ENCODE results near the gene BNIP3. TPM values are rescaled to one million over a fixed set of nuclear protein-coding genes. Genes with fewer than 3 reads are reported as not detected.

The BNIP3 gene
- total and polyA plus RNA-seq, 2 of the 13 experiments (the other 11 are each of a cell fraction or from before 2014, with no cell fraction given), result 73.7 to 223 TPM

DNA sequence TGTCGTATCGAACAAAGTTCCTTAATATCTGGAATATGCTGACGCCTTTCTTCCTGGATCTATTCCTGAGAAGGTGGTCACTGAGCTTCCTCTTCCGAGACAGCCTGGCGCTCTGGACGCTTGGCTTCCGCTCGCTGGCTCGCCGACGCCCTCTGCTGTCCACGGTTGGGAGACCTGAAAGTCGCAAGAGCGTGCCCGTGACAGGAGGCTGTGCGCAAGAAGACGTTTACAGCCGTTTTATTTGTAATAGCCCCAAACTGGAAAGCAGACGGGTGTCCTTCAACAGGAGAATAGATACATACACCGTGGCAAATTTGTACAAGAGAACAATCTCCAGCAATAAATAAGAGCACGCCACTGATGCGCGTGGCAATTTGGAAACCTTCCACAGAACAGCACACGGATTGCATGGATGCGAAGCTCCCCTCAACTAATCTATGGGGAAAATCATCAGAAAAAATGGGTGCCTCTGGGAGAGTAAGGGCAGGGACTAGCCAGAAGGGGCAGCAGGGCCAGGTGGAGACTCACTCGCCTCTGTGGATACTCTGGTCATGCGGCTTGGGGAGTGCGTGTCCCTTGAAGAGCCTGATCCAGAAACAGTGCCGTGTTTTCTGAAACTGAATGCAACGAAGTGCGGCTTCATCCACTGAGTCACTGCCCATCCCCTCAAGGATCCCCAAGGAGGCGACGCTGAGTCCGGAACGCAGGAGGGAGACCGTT, 41.5 kb upstream of the BNIP3 start (continued):
- TF ChIP-seq, protein P1, sequence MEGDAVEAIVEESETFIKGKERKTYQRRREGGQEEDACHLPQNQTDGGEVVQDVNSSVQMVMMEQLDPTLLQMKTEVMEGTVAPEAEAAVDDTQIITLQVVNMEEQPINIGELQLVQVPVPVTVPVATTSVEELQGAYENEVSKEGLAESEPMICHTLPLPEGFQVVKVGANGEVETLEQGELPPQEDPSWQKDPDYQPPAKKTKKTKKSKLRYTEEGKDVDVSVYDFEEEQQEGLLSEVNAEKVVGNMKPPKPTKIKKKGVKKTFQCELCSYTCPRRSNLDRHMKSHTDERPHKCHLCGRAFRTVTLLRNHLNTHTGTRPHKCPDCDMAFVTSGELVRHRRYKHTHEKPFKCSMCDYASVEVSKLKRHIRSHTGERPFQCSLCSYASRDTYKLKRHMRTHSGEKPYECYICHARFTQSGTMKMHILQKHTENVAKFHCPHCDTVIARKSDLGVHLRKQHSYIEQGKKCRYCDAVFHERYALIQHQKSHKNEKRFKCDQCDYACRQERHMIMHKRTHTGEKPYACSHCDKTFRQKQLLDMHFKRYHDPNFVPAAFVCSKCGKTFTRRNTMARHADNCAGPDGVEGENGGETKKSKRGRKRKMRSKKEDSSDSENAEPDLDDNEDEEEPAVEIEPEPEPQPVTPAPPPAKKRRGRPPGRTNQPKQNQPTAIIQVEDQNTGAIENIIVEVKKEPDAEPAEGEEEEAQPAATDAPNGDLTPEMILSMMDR (CRISPR knock-in tag; IDR thresholded peaks at IDR 0.05), result peak; percentile 98
- TF ChIP-seq, protein P2, sequence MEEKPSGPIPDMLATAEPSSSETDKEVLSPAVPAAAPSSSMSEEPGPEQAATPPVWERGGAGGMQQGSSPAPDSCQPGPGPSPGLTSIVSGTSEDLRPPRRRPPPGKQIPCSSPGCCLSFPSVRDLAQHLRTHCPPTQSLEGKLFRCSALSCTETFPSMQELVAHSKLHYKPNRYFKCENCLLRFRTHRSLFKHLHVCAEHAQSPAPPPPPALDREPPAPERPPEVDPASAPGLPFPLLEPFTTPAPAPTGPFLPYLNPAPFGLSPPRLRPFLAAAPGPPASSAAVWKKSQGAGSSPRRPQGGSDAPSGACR (CRISPR knock-in tag; IDR thresholded peaks at IDR 0.05), result no peak
- no peak for TF ChIP-seq ZNF891 (CRISPR knock-in tag; IDR thresholded peaks at IDR 0.05)
- TF ChIP-seq, protein P3, sequence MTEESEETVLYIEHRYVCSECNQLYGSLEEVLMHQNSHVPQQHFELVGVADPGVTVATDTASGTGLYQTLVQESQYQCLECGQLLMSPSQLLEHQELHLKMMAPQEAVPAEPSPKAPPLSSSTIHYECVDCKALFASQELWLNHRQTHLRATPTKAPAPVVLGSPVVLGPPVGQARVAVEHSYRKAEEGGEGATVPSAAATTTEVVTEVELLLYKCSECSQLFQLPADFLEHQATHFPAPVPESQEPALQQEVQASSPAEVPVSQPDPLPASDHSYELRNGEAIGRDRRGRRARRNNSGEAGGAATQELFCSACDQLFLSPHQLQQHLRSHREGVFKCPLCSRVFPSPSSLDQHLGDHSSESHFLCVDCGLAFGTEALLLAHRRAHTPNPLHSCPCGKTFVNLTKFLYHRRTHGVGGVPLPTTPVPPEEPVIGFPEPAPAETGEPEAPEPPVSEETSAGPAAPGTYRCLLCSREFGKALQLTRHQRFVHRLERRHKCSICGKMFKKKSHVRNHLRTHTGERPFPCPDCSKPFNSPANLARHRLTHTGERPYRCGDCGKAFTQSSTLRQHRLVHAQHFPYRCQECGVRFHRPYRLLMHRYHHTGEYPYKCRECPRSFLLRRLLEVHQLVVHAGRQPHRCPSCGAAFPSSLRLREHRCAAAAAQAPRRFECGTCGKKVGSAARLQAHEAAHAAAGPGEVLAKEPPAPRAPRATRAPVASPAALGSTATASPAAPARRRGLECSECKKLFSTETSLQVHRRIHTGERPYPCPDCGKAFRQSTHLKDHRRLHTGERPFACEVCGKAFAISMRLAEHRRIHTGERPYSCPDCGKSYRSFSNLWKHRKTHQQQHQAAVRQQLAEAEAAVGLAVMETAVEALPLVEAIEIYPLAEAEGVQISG (CRISPR knock-in tag; IDR thresholded peaks at IDR 0.05), result 0 out of 2 replicates have a peak, but pooled peaks have one; percentile 46
- no peak for TF ChIP-seq HCFC1 (IDR thresholded peaks at IDR 0.05; ENCODE audit: low read depth, low read length)
- TF ChIP-seq, protein P4, sequence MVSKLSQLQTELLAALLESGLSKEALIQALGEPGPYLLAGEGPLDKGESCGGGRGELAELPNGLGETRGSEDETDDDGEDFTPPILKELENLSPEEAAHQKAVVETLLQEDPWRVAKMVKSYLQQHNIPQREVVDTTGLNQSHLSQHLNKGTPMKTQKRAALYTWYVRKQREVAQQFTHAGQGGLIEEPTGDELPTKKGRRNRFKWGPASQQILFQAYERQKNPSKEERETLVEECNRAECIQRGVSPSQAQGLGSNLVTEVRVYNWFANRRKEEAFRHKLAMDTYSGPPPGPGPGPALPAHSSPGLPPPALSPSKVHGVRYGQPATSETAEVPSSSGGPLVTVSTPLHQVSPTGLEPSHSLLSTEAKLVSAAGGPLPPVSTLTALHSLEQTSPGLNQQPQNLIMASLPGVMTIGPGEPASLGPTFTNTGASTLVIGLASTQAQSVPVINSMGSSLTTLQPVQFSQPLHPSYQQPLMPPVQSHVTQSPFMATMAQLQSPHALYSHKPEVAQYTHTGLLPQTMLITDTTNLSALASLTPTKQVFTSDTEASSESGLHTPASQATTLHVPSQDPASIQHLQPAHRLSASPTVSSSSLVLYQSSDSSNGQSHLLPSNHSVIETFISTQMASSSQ (IDR thresholded peaks at IDR 0.05; ENCODE audit: low read depth), result no peak
- TF ChIP-seq, protein P4 (CRISPR knock-in tag; IDR thresholded peaks at IDR 0.05; ENCODE audit: borderline replicate concordance), result no peak
- TF ChIP-seq, protein P5, sequence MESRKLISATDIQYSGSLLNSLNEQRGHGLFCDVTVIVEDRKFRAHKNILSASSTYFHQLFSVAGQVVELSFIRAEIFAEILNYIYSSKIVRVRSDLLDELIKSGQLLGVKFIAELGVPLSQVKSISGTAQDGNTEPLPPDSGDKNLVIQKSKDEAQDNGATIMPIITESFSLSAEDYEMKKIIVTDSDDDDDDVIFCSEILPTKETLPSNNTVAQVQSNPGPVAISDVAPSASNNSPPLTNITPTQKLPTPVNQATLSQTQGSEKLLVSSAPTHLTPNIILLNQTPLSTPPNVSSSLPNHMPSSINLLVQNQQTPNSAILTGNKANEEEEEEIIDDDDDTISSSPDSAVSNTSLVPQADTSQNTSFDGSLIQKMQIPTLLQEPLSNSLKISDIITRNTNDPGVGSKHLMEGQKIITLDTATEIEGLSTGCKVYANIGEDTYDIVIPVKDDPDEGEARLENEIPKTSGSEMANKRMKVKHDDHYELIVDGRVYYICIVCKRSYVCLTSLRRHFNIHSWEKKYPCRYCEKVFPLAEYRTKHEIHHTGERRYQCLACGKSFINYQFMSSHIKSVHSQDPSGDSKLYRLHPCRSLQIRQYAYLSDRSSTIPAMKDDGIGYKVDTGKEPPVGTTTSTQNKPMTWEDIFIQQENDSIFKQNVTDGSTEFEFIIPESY (CRISPR knock-in tag; IDR thresholded peaks at IDR 0.05), result peak; percentile 22; the same call in 1 of the 2 replicates
- TF ChIP-seq POGZ (CRISPR knock-in tag; IDR thresholded peaks at IDR 0.05), result no peak
- TF ChIP-seq SAP130 (CRISPR knock-in tag; IDR thresholded peaks at IDR 0.05; ENCODE audit: low read depth), result peak; percentile 42; the same call in 1 of the 2 replicates

Measured in HepG2 (cell line).